PC-3 (cell line): ENCODE measurements around the gene AK8.

Source experiments
- EZH2 ChIP-seq: fragments of 300-600 bp; sonication (generic); IDR thresholded peaks from one replicate; pipeline ENCODE4 v1.6.1; 2017; ENCODE audit warnings: antibody characterized with exemption, mild to moderate bottlenecking, low read length; ENCODE audit not compliant: unreplicated experiment
- EZH2phosphoT487 ChIP-seq: fragments of 300-600 bp; sonication (generic); IDR thresholded peaks from 2 replicates; pipeline ENCODE4 v1.6.1; 2018; ENCODE audit warnings: mild to moderate bottlenecking, antibody characterized with exemption, low read length, borderline replicate concordance
- TF ChIP-seq, protein P1 (sequence below): fragments of 300-600 bp; sonication (generic); conservative IDR thresholded peaks from 2 replicates; pipeline ENCODE4 v1.5.1; 2017; ENCODE audit warnings: antibody characterized with exemption, low read depth, mild to moderate bottlenecking, low read length

DNA sequence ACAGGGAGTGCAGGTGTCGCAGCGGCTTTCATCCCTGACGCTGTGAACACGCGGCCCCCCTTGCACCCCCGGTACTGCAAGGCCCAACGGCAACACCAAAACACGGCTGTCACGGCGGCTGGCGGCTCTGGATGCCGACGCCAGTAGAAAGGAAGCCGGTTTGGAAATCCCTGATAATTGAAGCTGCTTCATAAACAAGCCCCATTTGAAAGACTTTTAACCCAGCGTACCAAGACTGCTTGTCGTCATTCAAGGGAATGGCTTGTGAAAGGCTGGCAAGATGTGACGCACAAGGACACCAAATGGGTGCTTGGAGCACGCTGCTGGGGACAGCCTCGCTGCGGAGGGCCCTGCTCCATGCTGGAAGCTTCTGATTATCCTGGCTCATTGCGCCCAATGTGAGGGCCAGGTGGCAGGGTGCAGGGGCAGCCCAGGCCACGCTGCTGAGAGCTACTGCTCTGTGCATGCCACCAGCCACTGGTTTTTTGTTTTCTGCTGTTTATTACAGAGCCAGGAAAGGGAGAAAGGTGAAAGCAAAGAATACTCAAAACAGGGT is 144.7 kb downstream of the AK8 start:
- TF ChIP-seq, protein P1, sequence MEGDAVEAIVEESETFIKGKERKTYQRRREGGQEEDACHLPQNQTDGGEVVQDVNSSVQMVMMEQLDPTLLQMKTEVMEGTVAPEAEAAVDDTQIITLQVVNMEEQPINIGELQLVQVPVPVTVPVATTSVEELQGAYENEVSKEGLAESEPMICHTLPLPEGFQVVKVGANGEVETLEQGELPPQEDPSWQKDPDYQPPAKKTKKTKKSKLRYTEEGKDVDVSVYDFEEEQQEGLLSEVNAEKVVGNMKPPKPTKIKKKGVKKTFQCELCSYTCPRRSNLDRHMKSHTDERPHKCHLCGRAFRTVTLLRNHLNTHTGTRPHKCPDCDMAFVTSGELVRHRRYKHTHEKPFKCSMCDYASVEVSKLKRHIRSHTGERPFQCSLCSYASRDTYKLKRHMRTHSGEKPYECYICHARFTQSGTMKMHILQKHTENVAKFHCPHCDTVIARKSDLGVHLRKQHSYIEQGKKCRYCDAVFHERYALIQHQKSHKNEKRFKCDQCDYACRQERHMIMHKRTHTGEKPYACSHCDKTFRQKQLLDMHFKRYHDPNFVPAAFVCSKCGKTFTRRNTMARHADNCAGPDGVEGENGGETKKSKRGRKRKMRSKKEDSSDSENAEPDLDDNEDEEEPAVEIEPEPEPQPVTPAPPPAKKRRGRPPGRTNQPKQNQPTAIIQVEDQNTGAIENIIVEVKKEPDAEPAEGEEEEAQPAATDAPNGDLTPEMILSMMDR = no peak
- TF ChIP-seq EZH2 (no peak), EZH2phosphoT487 (no peak)
